GM19372 (cell line): ENCODE measurements around the gene GNG7.
"Not testable (repeated sequence)": the region's sequence is repeated elsewhere in the genome, so short reads cannot be mapped to it uniquely, and the experiment has no call there.

Source experiments
- ATAC-seq: cut with Tn5 transposase; IDR thresholded peaks from one replicate; pipeline ENCODE4 v1.9.1; 2021; ENCODE audit warnings: mild to moderate bottlenecking, low read depth, moderate library complexity; ENCODE audit not compliant: unreplicated experiment

Gene GNG7

DNA sequence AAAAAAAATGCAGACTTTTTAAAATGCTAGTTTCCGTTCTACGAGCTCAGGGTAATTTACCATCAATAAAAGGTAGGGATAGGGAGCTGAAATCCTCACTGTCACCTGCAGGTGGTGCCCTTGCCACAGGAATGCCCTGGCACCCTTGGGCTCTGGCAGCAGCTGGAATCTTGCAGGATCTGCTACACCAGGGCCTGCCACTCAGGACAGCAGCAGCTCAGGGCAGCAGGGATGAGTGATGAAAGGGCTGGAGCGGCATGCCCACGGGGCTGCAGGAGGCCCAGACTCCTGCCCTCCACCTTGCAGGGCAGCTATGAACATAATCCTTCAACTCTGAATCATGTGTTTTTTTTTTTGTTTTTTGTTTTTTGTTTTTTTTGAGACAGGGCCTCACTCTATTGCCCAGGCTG lies 54.0 kb downstream of the GNG7 start:
- no peak for ATAC-seq

- ATAC-seq, result no peak
Observed at GRCh38 chr19:2648099-2648498, 54.4 kb downstream of the GNG7 start.

DNA sequence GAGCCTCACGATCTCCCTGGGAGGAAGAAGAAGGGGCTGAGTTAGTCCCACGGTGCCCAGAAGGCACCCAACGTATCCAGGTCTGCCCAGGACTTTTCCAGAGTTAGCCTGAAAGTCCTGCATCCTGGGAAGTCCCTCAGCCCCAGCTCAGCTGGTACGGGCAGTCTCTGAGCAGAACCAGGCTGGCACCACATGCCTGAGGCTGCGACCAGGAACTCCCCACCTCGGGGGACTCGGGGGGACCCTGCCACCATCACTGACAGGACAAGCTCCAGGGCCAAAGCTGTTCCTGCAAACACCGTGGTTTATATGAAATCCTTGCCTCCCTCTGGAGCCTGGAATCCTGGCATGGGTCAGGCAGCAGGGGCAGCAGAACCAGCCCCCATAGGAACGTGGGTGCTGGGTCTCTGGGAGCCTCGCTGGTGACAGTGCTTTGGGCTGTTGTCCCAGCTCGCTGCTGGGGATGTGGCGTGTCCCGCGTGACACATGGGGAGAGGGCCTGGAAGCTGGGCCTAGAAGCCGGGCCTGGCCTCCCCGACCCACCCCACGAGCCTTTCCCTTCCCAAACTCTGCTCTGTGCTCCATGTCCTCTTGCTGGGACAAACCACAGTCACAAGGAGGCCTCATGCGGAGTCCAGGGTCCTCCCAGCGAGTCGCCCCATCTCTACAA lies 55.5 kb downstream of the GNG7 start:
- ATAC-seq, result no peak

GRCh38 chr19:2645826-2646225 lies 56.7 kb downstream of the GNG7 start:
- ATAC-seq, result no peak

GRCh38 chr19:2643123-2643737 lies 59.3 kb downstream of the GNG7 start:
- not testable (repeated sequence) for ATAC-seq

DNA sequence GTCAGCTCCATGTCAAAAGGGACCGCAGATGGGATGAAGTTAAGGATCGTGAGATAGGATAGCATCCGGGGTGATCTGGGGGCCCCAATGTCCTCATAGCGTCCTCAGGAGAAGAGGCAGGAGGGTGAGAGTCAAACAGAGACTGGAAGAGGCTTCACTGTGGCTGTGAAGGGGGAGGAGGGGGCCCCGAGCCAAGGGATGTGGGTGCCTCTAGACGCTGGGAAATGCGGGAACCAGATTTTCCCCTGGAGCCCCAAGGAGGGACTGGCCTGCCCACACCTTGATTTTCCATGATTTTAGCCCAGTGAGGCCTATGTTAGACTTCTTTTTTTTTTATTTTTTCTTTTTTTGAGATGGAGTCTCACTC lies 61.2 kb downstream of the GNG7 start:
- ATAC-seq, result no peak

GRCh38 chr19:2640563-2641331 lies 61.7 kb downstream of the GNG7 start:
- no peak for ATAC-seq

- no peak for ATAC-seq
Observed at GRCh38 chr19:2639999-2640398, 62.5 kb downstream of the GNG7 start.

- ATAC-seq, result no peak
Observed at GRCh38 chr19:2638417-2638940, 64.0 kb downstream of the GNG7 start.

GRCh38 chr19:2636897-2637683 lies 65.4 kb downstream of the GNG7 start:
- ATAC-seq, result no peak

DNA sequence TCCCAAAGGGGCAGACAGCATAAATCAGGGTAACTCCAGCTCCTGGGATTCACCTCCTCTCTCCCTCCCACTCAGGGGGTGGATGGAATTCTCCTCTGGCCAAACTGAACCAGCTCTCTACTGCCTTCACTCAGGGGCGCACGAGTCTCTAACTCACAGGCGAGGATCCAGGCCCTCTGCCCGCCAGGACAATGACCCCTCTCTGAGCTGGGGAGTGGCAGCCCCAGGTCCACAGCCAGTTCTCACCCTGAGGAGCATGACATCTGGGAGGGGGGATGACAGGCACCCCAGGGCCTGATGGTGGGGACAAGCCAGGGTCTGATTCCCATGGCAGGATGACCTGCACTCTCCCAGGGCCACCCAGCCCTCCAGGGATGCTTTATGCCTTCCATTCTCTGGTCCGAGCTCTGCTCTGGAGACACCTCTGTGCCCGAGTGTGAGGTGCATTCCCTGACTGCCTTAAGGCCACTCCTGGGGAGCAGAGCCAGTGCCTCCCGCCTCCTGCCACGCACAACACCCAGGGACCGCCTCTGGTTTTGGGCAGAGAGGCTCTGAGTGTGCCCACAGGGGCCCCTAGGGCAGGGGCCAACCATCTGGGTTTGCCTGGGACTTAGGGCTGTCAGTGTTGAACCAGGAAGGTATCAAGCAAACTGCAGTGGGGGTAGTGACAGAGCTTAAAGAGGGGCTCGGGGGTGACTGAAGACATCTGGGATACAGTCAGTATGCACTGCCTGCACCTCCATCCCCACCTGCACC lies 66.2 kb downstream of the GNG7 start:
- ATAC-seq, result no peak

DNA sequence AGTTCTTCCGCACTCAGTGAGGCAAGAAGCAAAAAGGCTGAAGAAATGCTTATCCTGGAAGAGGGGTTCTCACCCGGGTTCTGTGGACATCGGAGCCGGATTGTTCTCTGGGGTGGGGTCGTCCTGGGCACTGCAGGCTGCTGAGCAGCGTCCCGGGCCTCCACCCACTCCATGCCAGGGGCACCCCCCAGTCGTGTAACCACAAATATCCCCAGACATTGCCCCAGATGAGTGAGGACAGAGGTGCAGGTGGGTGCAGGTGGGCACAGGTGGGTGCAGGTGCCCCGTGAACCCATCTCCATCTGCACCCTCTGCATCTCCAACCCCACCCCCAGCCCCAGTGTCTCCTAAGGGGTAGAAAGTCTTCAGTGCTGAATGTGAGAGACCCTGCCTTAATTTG lies 67.5 kb downstream of the GNG7 start:
- no peak for ATAC-seq

DNA sequence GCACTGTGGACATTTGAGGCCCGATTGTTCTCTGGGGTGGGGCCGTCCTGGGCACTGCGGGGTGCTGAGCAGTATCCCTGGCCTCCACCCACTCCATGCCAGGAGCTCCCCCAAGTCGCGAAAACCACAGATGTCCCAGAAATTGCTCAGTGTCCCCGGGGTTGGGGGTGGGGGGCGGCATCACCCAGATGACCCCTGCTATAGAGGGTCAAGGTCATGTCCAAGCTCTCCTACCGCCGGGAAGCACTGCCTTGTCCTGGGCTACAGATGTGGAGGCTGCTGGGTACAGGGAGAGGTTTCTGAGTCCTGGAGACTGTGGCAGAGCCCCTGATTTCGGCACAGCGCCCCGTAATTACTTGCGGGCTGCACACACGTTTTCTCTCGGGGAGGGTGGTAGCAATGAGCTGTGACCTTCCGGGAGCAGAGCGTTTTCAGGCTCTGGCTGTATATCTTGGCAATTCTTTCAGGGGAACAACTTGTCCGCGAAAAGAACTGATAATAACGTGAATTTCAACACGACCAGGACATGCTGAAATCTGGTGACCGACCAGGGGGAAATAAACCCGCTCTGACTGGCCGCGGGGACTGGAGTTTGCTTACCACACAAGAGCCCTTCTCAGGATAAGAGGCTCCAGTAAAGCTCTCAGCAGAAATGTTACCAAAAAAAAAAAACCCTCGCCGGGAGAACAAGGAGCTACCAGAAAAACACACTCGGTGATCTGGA lies 68.1 kb downstream of the GNG7 start:
- no peak for ATAC-seq

- no peak for ATAC-seq
Observed at GRCh38 chr19:2633693-2634075, 68.8 kb downstream of the GNG7 start.

- ATAC-seq, result no peak
Observed at GRCh38 chr19:2631213-2631821, 71.2 kb downstream of the GNG7 start.

DNA sequence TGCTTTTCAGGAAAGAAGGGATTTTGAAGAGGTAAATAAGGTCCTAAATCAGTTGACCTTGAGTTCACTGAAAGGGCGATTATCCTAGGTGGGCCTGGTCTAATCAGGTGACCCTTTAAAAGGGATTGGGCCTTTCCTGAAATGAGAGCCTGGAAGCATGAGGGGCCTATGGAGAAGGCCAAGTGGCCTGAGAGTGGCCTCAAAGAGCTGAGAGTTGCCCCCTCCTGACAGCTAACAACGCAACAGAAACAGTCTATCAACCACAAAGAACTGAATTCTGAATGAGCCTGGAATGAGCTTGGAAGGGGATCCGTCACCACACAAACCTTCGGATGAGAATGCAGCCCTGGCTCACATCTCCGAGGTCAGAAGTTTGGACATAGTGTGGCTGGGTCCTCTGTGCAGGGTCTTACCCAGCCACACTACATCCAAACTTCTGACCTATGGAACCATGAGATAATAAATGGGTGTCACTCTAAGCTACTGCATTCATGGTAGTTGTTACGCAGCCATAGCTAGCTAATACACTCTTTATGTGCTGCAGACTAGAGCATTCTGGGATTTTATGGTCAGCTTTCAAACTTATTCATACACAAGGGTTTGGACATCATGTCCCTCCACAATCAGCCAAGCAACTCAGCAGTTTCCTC lies 72.0 kb downstream of the GNG7 start:
- ATAC-seq, result no peak

DNA sequence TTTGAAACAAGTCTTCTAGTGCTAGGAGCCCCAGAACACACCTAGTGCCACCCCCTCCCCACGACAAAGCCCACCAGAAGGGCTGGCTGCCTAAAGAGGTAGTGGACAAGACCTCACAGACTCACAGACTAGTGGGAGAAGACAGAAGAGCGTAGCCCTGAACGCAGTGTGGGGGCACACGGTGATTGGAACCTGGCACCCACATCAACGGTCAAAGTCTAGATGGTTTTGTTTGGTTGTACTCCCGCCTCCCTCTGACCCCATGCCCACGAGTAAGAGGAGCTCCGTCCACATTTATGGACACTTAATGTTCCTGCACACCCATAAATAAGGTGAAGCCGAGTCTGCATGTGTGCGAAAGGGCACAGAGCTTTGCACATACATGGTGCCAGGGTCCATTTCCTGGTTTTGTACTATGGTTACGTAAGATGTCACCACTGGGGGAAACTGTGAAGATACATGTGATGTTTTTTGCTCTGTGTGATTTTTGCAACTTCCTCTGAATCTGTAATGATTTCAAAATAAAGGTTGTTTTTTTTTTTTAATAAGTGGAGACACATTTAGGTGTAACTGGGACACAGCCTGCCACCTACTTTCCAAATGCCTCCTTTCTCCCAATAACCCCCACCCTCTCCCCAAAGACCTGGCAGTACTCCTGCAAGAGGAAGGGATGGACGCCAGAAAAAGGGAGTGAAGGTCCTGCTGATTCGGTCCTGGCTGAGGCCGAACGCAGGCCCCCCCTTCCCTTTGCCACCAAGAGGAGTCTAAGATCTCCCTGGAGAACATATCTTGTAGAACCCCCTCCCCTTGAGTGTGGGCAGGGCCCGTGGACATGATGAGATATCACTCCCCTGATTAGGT lies 72.8 kb downstream of the GNG7 start:
- no peak for ATAC-seq

DNA sequence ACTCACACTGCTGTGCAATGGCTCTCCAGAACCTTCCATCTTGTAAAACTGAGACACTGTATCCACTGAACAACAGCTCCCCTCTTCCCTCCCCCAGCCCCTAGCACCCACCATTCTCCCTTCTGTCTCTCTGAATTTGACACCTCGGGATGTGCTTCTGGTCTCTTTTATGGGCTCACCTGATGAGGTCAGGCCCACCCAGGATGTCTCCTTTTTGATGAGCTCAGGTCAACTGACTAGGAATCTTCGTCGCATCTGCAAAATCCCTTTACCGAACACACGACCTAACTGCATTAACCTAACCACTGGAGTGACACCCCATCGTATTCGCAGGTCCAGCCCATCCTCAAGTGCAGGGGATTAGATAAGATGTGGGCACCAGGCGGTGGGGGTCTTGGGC lies 73.9 kb downstream of the GNG7 start:
- ATAC-seq, result no peak
